Liver (tissue), 9 donors: Measurements from ENCODE around the gene CMIP. TPM values are rescaled to one million over a fixed set of nuclear protein-coding genes. Genes with fewer than 3 reads are reported as not detected.

Source experiments
- DNase-seq: peaks from one replicate; pipeline ENCODE4 v3.0.0-alpha.2; 2017; ENCODE audit warnings: low spot score
- H3K27ac ChIP-seq, 2 donors: one replicate each; pipeline ENCODE4 v1.7.0; 2013; ENCODE audit warnings: inconsistent platforms in 2 of 2, low read length in 2 of 2, control low read depth in 1 of 2, low read depth in 1 of 2, mild to moderate bottlenecking in 1 of 2
- H3K27me3 ChIP-seq, 4 donors: one replicate each; pipeline versions ENCODE4 v1.6.1 to v1.7.0; 2013; ENCODE audit warnings: low read length in 3 of 4, inconsistent platforms in 1 of 4, mild to moderate bottlenecking in 1 of 4, moderate library complexity in 1 of 4; ENCODE audit not compliant: control insufficient read depth in 4 of 4, insufficient read depth in 4 of 4
- H3K36me3 ChIP-seq, 4 donors: one replicate each; pipeline versions ENCODE4 v1.6.1 to v1.7.0; 2013; ENCODE audit warnings: low read length in 3 of 4, mild to moderate bottlenecking in 3 of 4, low read depth in 1 of 4, moderate library complexity in 1 of 4; ENCODE audit not compliant: control insufficient read depth in 4 of 4, insufficient read depth in 3 of 4
- H3K4me1 ChIP-seq, 4 donors: one replicate each; pipeline versions ENCODE4 v1.6.1 to v1.7.0; 2013; ENCODE audit warnings: low read length in 3 of 4, mild to moderate bottlenecking in 3 of 4, moderate library complexity in 1 of 4; ENCODE audit not compliant: control insufficient read depth in 4 of 4, insufficient read depth in 4 of 4
- H3K4me3 ChIP-seq, 3 donors: one replicate each; pipeline versions ENCODE4 v1.6.1 to v1.7.0; 2013; ENCODE audit warnings: low read length in 3 of 3, control low read depth in 1 of 3, low read depth in 1 of 3, mild to moderate bottlenecking in 1 of 3
- H3K9ac ChIP-seq, 2 donors: one replicate each; pipeline ENCODE4 v1.7.0; 2013; ENCODE audit warnings: low read length in 2 of 2, mild to moderate bottlenecking in 2 of 2, moderate library complexity in 2 of 2, control low read depth in 1 of 2, low read depth in 1 of 2
- H3K9me3 ChIP-seq, 4 donors: one replicate each; pipeline versions ENCODE4 v1.6.1 to v1.7.0; 2013; ENCODE audit warnings: low read length in 3 of 4; ENCODE audit not compliant: control insufficient read depth in 4 of 4
- EGR1 ChIP-seq, 2 donors: IDR thresholded peaks; 2 replicates each; pipeline ENCODE4 v1.6.1; 2016 to 2018; ENCODE audit warnings: antibody characterized with exemption in 2 of 2, low read depth in 2 of 2
- FOXA1 ChIP-seq: IDR thresholded peaks from 2 replicates; pipeline ENCODE4 v1.6.1; 2016; ENCODE audit warnings: antibody characterized with exemption
- HNF4A ChIP-seq, 2 donors: conservative IDR thresholded peaks; 2 replicates each; pipeline ENCODE4 v1.6.1; 2016; ENCODE audit warnings: antibody characterized with exemption in 2 of 2, mild to moderate bottlenecking in 2 of 2
- JUND ChIP-seq, 2 donors: IDR thresholded peaks; 2 replicates each; pipeline ENCODE4 v1.6.1; 2016; ENCODE audit warnings: antibody characterized with exemption in 2 of 2
- NR2F2 ChIP-seq: IDR thresholded peaks from 2 replicates; pipeline ENCODE4 v1.6.1; 2016; ENCODE audit warnings: antibody characterized with exemption
- SP1 ChIP-seq: IDR thresholded peaks from 2 replicates; pipeline ENCODE4 v1.6.1; 2018; ENCODE audit warnings: antibody characterized with exemption, mild to moderate bottlenecking
- YY1 ChIP-seq: IDR thresholded peaks from 2 replicates; pipeline ENCODE4 v1.6.1; 2016; ENCODE audit warnings: antibody characterized with exemption, mild to moderate bottlenecking
- WGBS: extraction: QIAGEN DNeasy Blood & Tissue Kit; methylation state at CpG from one replicate; pipeline ENCODE4 v1.1.7; 2013; 5-methylcytosine and 5-hydroxymethylcytosine counted together
- polyA plus RNA-seq, 2 donors: library from polyadenylated mRNA; stranded (reverse) in 1 of 2; unstranded in 1 of 2; fragments of 200-250 nt in 1 of 2; fragments of >200 nt in 1 of 2; fragmentation: Nextera tagmentation in 1 of 2; extraction: Ambion mirVana in 1 of 2; gene quantifications; one replicate each; pipeline versions ENCODE4 v1.2.1 to v1.2.3, GENCODE V29; 2013 to 2015
- total RNA-seq, 2 donors: library from RNA; depleted of rRNA; stranded (reverse); fragments of >200 nt; gene quantifications; one replicate each; pipeline ENCODE4 v1.2.3, GENCODE V29; 2014
- TF ChIP-seq, protein P1 (sequence below): IDR thresholded peaks from 2 replicates; pipeline ENCODE4 v1.6.1; 2016; ENCODE audit warnings: antibody characterized with exemption
- TF ChIP-seq, protein P2 (sequence below): IDR thresholded peaks from 2 replicates; pipeline ENCODE4 v1.6.1; 2016; ENCODE audit warnings: antibody characterized with exemption, mild to moderate bottlenecking
- TF ChIP-seq, protein P3 (sequence below): fragments of 150-350 bp; IDR thresholded peaks from 2 replicates; pipeline ENCODE4 v1.5.1; 2017; ENCODE audit warnings: improper control_type of control experiment, low read depth, low read length; ENCODE audit not compliant: missing input control
- donor health status: healthy.
- donor health status: healthy.
- donor health status: healthy.
- donor health status: healthy.
- donor health status: healthy.

The CMIP gene
- total and polyA plus RNA-seq, 4 donors: 1.7 to 15.6 (median 10.1) TPM

DNA sequence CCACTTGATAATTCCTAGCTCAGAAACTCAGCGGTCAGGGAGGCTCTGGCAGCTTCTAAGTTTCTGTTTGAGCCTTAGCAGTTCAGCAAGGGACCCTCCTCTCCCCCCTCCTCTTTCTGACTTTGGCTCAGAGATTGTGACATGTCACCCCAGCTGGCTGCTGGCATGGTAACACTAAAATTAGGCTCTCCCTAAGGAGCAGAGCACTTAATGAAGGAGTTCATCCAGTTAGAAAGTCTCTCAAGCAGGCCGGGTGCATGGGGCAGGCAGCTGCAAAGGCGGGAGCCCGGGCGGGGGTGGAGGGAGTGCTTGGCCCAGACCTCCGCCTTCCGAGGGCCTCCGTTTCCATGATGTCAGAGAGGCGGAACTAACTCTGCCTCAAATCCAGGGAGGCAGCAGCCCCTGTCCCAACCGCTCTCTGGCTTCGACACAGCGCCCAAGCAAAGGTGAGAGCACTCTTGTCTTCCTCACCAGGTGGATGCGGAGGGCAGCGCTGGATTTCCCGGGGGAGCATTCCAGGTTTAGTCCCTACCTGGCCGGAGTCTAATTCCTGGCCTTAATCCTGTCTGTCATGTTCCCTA is 206.5 kb downstream of the CMIP start:
- H3K36me3 ChIP-seq: peaks cover 2 to 17% (median 11%) of the 10 kb centered on the region in 4 donors
- no peak for TF ChIP-seq EGR1 (IDR thresholded peaks at IDR 0.05; ENCODE audit: low read depth in 2 of 2)
- TF ChIP-seq NR2F2: peak; percentile 63
- peak; percentile 13 for TF ChIP-seq SP1
- H3K9ac ChIP-seq: no peak overlapping the region
- peak overlapping the region in 1 of 2 donors; percentile 19 for H3K27ac ChIP-seq
- H3K4me3 ChIP-seq: no peak overlapping the region
- H3K4me1 ChIP-seq: peaks cover 0 to 13% (median under 1%) of the 10 kb centered on the region in 4 donors
- no peaks in the 10 kb centered on the region for H3K9me3 ChIP-seq
- WGBS: 91% methylated on average over 16 of the region's 16 CpGs
- no peaks in the 10 kb centered on the region for H3K27me3 ChIP-seq
- DNase-seq: no peak

DNA sequence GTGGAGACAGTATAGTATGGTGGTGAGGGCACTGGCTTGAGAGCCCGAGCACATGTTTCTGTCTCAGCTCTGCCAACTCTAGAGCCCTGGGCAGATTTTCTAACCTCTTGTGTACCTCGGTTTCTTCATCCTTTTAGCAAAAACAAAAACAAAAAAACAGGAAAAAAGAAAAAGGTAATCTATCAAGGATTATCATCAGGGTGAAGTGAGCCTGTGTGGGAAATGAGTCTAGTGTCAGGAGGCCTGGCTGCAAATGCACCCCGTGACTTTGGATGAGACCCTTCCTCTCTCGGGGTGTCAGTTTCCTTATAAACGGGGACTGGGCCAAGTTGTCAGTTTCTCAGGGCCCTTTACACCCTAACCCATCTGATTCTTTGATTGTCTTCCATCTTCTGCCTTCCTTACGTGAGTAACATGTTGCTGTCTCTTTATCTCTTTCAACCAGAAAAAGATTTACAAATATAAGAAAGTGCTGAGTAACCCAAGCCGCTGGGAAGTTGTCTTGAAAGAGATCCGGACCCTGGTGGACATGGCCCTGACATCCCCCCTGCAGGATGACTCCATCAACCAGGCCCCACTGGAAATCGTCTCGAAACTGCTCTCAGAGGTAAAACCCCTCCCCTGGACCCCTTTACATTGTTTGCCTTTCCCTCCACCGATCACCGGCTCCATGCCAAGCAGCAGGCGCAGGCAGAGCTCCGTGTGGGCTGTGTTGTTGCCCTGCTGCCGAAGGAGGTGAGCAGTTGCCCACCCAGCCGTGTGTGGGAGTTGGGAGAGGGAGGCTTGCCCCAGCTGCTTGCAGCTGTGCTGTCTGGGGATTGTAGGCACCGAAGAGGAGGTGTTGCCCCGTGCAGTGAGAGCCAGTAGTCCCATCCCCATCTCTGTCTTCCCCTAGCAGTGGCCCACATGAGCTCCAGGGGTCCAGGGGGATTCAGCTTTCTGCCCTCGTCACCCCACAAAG is 207.4 kb downstream of the CMIP start:
- no peak for DNase-seq
- Histone ChIP-seq H3K9ac (no peak overlapping the region), H3K4me3 (no peak overlapping the region), H3K9me3 (no peaks in the 10 kb centered on the region), H3K36me3 (peaks cover 2 to 17% (median 11%) of the 10 kb centered on the region in 4 donors), H3K27ac (no peak overlapping the region), H3K4me1 (peaks cover 0 to 13% (median under 1%) of the 10 kb centered on the region in 4 donors), H3K27me3 (no peaks in the 10 kb centered on the region)
- TF ChIP-seq, protein P1, sequence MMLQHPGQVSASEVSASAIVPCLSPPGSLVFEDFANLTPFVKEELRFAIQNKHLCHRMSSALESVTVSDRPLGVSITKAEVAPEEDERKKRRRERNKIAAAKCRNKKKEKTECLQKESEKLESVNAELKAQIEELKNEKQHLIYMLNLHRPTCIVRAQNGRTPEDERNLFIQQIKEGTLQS: no peak
- TF ChIP-seq, protein P2, sequence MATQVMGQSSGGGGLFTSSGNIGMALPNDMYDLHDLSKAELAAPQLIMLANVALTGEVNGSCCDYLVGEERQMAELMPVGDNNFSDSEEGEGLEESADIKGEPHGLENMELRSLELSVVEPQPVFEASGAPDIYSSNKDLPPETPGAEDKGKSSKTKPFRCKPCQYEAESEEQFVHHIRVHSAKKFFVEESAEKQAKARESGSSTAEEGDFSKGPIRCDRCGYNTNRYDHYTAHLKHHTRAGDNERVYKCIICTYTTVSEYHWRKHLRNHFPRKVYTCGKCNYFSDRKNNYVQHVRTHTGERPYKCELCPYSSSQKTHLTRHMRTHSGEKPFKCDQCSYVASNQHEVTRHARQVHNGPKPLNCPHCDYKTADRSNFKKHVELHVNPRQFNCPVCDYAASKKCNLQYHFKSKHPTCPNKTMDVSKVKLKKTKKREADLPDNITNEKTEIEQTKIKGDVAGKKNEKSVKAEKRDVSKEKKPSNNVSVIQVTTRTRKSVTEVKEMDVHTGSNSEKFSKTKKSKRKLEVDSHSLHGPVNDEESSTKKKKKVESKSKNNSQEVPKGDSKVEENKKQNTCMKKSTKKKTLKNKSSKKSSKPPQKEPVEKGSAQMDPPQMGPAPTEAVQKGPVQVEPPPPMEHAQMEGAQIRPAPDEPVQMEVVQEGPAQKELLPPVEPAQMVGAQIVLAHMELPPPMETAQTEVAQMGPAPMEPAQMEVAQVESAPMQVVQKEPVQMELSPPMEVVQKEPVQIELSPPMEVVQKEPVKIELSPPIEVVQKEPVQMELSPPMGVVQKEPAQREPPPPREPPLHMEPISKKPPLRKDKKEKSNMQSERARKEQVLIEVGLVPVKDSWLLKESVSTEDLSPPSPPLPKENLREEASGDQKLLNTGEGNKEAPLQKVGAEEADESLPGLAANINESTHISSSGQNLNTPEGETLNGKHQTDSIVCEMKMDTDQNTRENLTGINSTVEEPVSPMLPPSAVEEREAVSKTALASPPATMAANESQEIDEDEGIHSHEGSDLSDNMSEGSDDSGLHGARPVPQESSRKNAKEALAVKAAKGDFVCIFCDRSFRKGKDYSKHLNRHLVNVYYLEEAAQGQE: no peak
- TF ChIP-seq YY1 (no peak), JUND (IDR thresholded peaks at IDR 0.05) (no peak), FOXA1 (no peak), SP1 (no peak), HNF4A (conservative IDR thresholded peaks at IDR 0.05) (no peak)
- TF ChIP-seq, protein P3, sequence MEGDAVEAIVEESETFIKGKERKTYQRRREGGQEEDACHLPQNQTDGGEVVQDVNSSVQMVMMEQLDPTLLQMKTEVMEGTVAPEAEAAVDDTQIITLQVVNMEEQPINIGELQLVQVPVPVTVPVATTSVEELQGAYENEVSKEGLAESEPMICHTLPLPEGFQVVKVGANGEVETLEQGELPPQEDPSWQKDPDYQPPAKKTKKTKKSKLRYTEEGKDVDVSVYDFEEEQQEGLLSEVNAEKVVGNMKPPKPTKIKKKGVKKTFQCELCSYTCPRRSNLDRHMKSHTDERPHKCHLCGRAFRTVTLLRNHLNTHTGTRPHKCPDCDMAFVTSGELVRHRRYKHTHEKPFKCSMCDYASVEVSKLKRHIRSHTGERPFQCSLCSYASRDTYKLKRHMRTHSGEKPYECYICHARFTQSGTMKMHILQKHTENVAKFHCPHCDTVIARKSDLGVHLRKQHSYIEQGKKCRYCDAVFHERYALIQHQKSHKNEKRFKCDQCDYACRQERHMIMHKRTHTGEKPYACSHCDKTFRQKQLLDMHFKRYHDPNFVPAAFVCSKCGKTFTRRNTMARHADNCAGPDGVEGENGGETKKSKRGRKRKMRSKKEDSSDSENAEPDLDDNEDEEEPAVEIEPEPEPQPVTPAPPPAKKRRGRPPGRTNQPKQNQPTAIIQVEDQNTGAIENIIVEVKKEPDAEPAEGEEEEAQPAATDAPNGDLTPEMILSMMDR: no peak
- WGBS: 89% methylated on average over 19 of the region's 19 CpGs
